GM19238 (cell line): ENCODE measurements around the gene CRB1.

Source experiments
- DNase-seq: peaks from one replicate; pipeline ENCODE4 v3.0.0; 2011; ENCODE audit warnings: low spot score; ENCODE audit not compliant: insufficient read length

The CRB1 gene

DNA sequence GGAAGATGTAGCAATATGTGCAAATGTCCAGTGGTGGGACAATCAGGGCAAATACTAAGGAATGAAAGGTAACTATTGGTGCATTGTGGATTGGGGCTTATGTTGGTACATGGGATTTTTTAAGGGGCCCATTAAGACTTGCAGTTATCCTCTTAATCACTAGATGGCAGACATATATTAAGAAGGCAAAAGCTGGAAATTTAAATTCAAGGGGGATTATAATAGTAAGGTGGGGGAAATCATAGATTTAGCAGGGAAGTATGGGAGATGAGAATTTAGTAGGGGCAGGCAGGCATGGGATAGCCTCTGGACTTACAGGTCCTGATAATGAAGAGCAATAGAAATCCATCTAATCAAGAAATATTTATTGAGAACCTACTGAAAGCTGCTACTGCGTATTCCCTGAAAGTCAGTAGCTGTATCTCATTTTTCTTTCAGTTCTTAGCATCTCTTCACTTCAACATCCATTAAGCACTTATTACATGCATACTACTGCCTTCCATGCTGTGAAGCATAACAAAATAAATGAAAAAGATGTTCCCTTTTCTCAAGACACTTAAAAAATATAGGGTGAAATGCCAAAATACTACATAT, 251.8 kb downstream of the CRB1 start:
- DNase-seq, result no peak

DNA sequence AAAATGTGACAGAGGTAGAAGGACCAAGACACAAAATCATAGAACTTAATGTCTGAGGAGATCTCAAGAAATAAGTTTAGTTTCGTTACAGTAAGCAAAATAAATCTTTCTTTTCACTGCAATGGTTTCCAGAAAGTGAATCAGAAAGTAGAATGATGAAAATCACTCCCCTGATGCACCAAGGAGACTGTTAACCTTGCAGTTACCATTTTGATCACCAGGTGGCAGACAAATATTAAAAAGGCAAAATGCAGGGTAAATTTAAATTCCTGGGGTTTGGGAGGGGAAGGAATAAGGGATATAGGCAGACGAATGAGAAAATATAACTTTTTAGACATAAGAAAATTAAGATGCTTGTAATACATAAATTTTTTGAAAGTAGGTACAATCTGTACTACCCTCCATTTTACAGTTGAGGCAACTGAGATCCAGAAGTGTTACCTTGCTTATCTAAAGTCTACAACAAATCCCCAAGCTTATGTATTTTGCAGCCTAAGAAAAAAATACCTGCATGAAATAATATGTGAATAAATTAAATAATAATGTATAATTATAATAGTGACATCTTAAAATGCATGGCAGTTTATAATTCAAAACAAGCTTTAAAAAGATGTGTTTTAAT, 253.2 kb downstream of the CRB1 start:
- DNase-seq, result peak; percentile 1

DNA sequence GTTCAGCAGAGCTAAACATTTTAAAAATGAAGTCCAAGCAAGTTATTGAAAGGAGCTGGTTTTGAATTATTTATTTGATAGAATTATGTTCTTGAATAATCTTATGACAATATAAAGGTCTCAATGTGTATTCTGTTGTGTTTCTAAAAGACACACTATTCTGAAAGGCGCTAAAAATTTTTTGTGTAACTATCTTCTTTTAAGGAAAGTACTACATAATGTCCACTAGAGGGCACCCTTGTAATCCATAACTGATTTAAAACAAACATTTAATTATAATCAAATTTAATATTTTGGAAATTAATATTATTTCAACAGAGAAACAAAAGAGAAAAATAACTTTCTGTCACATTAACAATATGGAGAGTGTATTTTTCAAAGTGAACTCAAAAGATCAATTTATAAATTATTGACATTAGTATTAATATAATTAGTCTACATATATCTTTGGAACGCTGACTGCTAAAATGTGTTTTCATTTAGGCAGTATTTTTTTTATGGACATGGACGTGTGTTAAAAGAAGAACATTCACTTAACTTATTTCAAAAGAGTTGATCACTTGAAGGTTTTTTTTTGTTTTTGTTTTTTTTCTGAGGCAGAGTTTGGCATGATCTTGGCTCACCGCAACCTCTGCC, 258.8 kb downstream of the CRB1 start:
- no peak for DNase-seq
